Measurements from ENCODE around the gene CERKL.
"Not testable (repeated sequence)": the region's sequence is repeated elsewhere in the genome, so short reads cannot be mapped to it uniquely, and the experiment has no call there.

CERKL gene

GRCh38 chr2:181656450-181657291 lies at the start of gene CERKL:
Gene CERKL, minus strand, starts transcription at chr2:181657105. Its CDS starts 99 bp downstream, at chr2:181657006.
- peak; percentile 87 for DNase-seq (ENCODE audit: low spot score)
- FAIRE-seq: peak; percentile 42

DNA sequence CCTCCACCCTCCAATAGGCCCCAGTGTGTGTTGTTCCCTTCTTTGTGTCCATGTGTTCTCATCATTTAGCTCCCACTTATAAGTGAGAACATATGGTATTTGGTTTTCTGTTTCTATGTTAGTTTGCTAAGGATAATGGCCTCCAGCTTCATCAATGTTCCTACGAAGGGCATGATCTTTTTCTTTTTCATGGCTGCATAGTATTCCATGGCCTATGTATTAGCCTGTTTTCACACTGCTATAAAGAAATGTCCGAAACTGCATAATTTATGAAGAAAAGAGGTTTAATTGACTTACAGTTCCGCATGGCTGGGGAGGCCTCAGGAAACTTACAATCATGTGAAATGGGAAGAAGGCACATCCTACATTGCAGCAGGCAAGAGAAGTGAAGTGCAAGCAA lies 45.6 kb upstream of the CERKL start:
- DNase-seq (ENCODE audit: low spot score); FAIRE-seq: not testable (repeated sequence)

- DNase-seq (ENCODE audit: low spot score) (no peak), FAIRE-seq (no peak)
Observed at GRCh38 chr2:181698223-181698622, 41.3 kb upstream of the CERKL start.

DNA sequence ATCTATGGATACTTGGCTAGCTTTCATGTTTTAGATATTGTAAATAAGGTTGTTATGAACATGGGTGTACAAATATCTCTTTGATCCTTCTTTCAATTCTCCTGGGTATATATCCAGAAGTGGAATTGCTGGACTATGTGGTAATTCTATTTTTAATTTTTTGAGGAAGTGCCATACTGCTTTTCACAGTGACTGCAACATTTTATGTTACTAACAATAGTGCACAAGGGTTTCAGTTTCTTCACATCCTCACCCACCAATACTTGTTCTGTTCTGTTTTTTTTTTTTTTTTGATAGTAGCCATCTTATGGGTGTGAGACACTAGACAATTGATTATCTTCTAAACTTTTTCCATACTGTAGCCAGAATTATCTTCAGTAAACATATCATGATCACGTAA lies 40.7 kb upstream of the CERKL start:
- DNase-seq (ENCODE audit: low spot score): no peak
- no peak for FAIRE-seq

- no peak for DNase-seq (ENCODE audit: low spot score)
- FAIRE-seq: no peak
Observed at GRCh38 chr2:181697126-181697525, 40.2 kb upstream of the CERKL start.

DNA sequence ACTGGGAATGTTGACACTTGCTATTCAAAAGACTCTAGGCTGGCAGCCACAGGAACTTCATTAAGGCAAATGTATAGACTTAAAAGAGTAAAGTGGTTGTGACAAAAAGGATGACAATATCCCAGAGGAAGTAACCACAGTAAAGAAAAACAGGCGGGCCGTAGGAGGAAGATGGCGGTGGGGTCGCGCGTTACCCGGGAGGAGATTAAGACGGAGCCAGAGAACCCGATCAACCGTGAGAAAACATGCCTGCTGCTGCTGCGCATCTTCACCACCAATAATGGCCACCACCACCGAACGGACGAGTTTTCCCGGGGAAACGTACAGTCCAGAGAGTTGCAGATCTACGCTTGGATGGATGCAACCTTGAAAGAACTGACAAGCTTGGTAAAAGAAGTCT lies 37.4 kb upstream of the CERKL start:
- DNase-seq (ENCODE audit: low spot score) (no peak), FAIRE-seq (no peak)

DNA sequence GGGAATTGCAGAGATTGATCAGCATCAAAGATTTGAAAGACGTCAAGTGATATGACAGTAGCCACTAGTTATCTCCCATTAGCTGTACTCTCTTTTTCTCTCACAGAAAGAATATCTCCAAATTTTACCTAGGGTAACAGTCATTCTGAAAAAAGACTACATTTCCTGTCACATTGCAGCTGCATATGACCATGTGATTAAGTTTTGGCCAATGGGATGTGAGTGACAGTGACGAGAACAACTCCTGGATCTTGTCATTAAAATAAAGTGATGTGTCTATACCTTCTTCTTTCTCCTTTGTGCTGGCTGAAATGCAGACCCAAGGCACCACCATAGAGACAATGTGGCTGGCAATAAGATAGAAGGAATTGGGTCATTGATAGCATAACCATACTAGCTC lies 34.0 kb upstream of the CERKL start:
- no peak for FAIRE-seq

GRCh38 chr2:181686576-181687185 lies 29.8 kb upstream of the CERKL start:
- FAIRE-seq: no peak
- DNase-seq (ENCODE audit: low spot score): no peak

More for the DNA sequence above, 34.0 kb upstream of the CERKL start:
- DNase-seq (ENCODE audit: low spot score): no peak

GRCh38 chr2:181685150-181685688 lies 28.3 kb upstream of the CERKL start:
- DNase-seq (ENCODE audit: low spot score): peak; percentile 24
- no peak for FAIRE-seq

GRCh38 chr2:181684454-181685149 lies 27.7 kb upstream of the CERKL start:
- FAIRE-seq: peak; percentile 78

GRCh38 chr2:181683518-181684453 lies 26.9 kb upstream of the CERKL start:
- DNase-seq (ENCODE audit: low spot score): peak; percentile 83
- FAIRE-seq: no peak

More at GRCh38 chr2:181684454-181685149, 27.7 kb upstream of the CERKL start:
- DNase-seq (ENCODE audit: low spot score): no peak

DNA sequence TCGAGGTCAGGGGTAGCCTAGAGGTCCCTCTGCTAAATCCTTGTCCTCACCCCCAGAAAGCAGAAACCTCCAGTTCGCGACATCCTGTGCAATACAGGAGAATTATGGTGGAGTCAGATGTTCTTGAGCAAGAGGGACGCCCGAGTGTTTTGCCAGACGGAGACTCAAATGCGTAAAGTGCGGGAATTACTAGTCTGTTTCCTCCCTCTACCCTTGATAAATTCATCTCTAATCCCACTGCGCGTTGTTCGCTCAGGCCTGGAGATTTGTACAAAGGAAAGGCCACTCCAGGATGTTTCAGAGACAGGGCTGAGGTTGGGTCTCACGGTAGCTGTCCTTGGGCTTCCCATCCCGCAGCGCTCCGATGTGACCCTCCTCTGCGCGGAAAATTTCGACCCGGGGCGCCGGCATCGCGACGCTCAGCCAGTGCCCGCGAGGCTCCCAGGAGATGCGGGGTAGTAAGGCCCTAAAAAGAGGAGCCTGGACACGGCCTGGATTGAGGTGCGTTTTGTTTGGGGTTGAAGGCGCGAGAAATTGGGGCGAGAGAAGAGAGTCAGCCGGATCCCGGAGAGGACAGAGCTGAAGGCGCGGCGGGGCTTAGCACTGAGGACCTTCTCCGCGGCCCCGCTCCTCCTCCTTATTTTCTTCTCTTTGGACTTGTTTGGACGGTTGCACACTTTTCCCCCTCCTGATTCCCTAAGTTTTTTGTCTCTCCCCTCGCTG lies 26.1 kb upstream of the CERKL start:
- FAIRE-seq (no peak), DNase-seq (ENCODE audit: low spot score) (no peak)

DNA sequence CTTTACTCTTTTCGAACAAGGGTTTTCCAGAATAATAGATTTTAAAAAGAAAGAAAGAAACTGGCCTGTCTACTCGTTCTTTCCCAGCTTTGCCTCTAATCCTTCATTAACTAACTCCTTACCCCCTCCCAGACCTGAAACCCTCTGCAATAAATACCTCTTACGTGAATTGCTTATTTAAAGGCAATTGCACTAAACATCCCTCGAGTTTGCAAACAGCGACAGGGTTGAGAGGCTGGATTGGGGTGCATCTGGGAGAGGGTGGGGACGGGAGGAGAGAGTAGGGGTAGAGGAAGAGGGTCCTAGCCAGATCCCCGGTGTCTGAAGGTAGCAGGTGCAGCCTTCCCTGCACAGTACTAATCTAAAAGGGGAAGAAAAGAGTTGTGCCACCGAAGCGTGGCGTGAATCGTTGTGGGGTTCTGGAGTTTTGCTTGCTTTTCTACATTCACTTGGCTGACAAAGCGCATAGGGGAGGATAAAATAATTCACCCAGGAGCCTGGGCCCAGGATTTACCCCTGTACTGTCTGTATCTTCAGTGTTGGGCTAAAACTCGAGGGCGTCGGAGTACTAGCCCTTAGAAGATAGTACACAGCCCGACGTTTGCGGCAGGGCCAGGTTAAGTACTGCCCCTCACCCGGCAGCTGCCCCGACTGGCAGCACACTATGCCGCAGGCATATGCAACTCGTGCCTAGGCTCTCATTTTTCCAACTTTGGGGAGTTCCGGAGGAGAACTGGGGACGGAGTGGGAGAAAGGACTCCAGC lies 25.3 kb upstream of the CERKL start:
- FAIRE-seq (no peak), DNase-seq (ENCODE audit: low spot score) (no peak)

GRCh38 chr2:181680937-181681811 lies 24.3 kb upstream of the CERKL start:
- no peak for FAIRE-seq
- no peak for DNase-seq (ENCODE audit: low spot score)

GRCh38 chr2:181680055-181680936 lies 23.4 kb upstream of the CERKL start, which contains the start of gene NEUROD1:
Gene NEUROD1, minus strand, starts transcription at chr2:181680517. Its CDS starts 1,657 bp downstream, at chr2:181678860.
- no peak for DNase-seq (ENCODE audit: low spot score)
- no peak for FAIRE-seq

DNA sequence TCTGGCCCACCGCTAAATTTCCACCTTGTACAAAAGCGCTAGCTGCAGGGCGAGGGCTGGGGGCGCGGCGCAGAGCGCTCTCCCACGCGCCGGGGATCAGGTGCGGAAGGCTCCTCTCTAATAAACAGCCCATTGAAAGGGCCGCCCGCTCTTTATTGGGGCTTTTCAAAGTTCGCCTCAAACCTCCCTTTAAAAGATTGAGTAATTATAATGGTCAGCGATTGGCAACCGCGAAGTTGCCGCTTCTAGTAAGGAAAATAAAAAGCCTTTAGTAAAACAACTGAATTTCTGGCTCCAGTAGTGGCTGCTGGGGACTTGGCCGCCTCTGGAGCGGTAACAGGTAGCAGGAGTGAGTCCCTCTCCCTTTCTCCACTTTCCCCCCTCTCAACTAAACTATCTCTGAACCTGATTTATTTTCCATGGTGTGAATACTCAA lies 22.7 kb upstream of the CERKL start:
- DNase-seq (ENCODE audit: low spot score) (no peak), FAIRE-seq (no peak)

- no peak for DNase-seq (ENCODE audit: low spot score)
- FAIRE-seq: no peak
Observed at GRCh38 chr2:181678861-181679543, 22.1 kb upstream of the CERKL start.

Measured in urothelium cell line (cell line).